Testis (tissue), 2 donors: Measurements from ENCODE around the gene DSTN.

Source experiments
- POLR2A ChIP-seq: fragments of 450-650 bp; IDR thresholded peaks from one replicate; pipeline ENCODE4 v1.6.1; 2017; ENCODE audit warnings: antibody characterized with exemption, mild to moderate bottlenecking, moderate library complexity
- TF ChIP-seq, protein P1 (sequence below), 3 experiments: fragments of 450-650 bp in 2 of 3; fragments of 200-600 bp in 1 of 3; sonication (generic) in 1 of 3; IDR thresholded peaks; one replicate each; pipeline ENCODE4 v1.5.1; 2016 to 2019; ENCODE audit warnings: antibody characterized with exemption in 3 of 3, mild to moderate bottlenecking in 2 of 3, moderate library complexity in 1 of 3

GRCh38 chr20:17640875-17641378, 71.1 kb downstream of the DSTN start:
- TF ChIP-seq, protein P1, sequence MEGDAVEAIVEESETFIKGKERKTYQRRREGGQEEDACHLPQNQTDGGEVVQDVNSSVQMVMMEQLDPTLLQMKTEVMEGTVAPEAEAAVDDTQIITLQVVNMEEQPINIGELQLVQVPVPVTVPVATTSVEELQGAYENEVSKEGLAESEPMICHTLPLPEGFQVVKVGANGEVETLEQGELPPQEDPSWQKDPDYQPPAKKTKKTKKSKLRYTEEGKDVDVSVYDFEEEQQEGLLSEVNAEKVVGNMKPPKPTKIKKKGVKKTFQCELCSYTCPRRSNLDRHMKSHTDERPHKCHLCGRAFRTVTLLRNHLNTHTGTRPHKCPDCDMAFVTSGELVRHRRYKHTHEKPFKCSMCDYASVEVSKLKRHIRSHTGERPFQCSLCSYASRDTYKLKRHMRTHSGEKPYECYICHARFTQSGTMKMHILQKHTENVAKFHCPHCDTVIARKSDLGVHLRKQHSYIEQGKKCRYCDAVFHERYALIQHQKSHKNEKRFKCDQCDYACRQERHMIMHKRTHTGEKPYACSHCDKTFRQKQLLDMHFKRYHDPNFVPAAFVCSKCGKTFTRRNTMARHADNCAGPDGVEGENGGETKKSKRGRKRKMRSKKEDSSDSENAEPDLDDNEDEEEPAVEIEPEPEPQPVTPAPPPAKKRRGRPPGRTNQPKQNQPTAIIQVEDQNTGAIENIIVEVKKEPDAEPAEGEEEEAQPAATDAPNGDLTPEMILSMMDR (IDR thresholded peaks at IDR 0.05) = no peak
- no peak for TF ChIP-seq POLR2A
